Measurements from ENCODE around the gene TRPV4.
"Not testable (repeated sequence)": the region's sequence is repeated elsewhere in the genome, so short reads cannot be mapped to it uniquely, and the experiment has no call there.

The TRPV4 gene

GRCh38 chr12:109875572-109876131 lies 42.5 kb upstream of the TRPV4 start:
- peaks cover 0 to 2% of the 10 kb centered on the region in 2 donors for H3K36me3 ChIP-seq (ENCODE audit: control insufficient read depth in 2 of 2, insufficient read depth in 2 of 2, low read length in 2 of 2)
- H3K27me3 ChIP-seq (ENCODE audit: control insufficient read depth in 2 of 2, insufficient read depth in 2 of 2, low read length in 2 of 2), result no peaks in the 10 kb centered on the region
- peak overlapping the region; percentile 44 to 50 for H3K4me3 ChIP-seq (ENCODE audit: low read length in 2 of 2)
- H3K4me1 ChIP-seq (ENCODE audit: control insufficient read depth in 2 of 2, insufficient read depth in 2 of 2, low read length in 2 of 2), result peaks cover 58 to 70% of the 10 kb centered on the region in 2 donors
- H3K27ac ChIP-seq (ENCODE audit: low read depth in 2 of 2, low read length in 2 of 2), result peak overlapping the region; percentile 84 to 90
- H3K9me3 ChIP-seq (ENCODE audit: control insufficient read depth in 2 of 2, low read length in 2 of 2), result no peaks in the 10 kb centered on the region
- peak overlapping the region; percentile 41 to 51 for H3K9ac ChIP-seq (ENCODE audit: low read depth in 1 of 2, low read length in 2 of 2)

- peaks cover 0 to 2% of the 10 kb centered on the region in 2 donors for H3K36me3 ChIP-seq (ENCODE audit: control insufficient read depth in 2 of 2, insufficient read depth in 2 of 2, low read length in 2 of 2)
- no peak overlapping the region for H3K4me3 ChIP-seq (ENCODE audit: low read length in 2 of 2)
- no peak overlapping the region for H3K9ac ChIP-seq (ENCODE audit: low read depth in 1 of 2, low read length in 2 of 2)
- peaks cover 51 to 61% of the 10 kb centered on the region in 2 donors for H3K4me1 ChIP-seq (ENCODE audit: control insufficient read depth in 2 of 2, insufficient read depth in 2 of 2, low read length in 2 of 2)
- no peaks in the 10 kb centered on the region for H3K27me3 ChIP-seq (ENCODE audit: control insufficient read depth in 2 of 2, insufficient read depth in 2 of 2, low read length in 2 of 2)
- no peaks in the 10 kb centered on the region for H3K9me3 ChIP-seq (ENCODE audit: control insufficient read depth in 2 of 2, low read length in 2 of 2)
- H3K27ac ChIP-seq (ENCODE audit: low read depth in 2 of 2, low read length in 2 of 2), result peak overlapping the region; percentile 0 to 39
Observed at GRCh38 chr12:109873653-109874052, 40.5 kb upstream of the TRPV4 start.

GRCh38 chr12:109871668-109872314 lies 38.6 kb upstream of the TRPV4 start:
- Histone ChIP-seq H3K27ac (ENCODE audit: low read depth in 2 of 2, low read length in 2 of 2) (peak overlapping the region; percentile 81 to 82), H3K27me3 (ENCODE audit: control insufficient read depth in 2 of 2, insufficient read depth in 2 of 2, low read length in 2 of 2) (no peaks in the 10 kb centered on the region), H3K4me3 (ENCODE audit: low read length in 2 of 2) (no peak overlapping the region), H3K9ac (ENCODE audit: low read depth in 1 of 2, low read length in 2 of 2) (peak overlapping the region in 1 of 2 donors; percentile 42), H3K36me3 (ENCODE audit: control insufficient read depth in 2 of 2, insufficient read depth in 2 of 2, low read length in 2 of 2) (peaks cover 0 to 2% of the 10 kb centered on the region in 2 donors), H3K4me1 (ENCODE audit: control insufficient read depth in 2 of 2, insufficient read depth in 2 of 2, low read length in 2 of 2) (peaks cover 46 to 56% of the 10 kb centered on the region in 2 donors), H3K9me3 (ENCODE audit: control insufficient read depth in 2 of 2, low read length in 2 of 2) (no peaks in the 10 kb centered on the region)

- H3K9me3 ChIP-seq (ENCODE audit: control insufficient read depth in 2 of 2, low read length in 2 of 2), result no peaks in the 10 kb centered on the region
- H3K27me3 ChIP-seq (ENCODE audit: control insufficient read depth in 2 of 2, insufficient read depth in 2 of 2, low read length in 2 of 2), result no peaks in the 10 kb centered on the region
- peaks cover 42 to 49% of the 10 kb centered on the region in 2 donors for H3K4me1 ChIP-seq (ENCODE audit: control insufficient read depth in 2 of 2, insufficient read depth in 2 of 2, low read length in 2 of 2)
- no peak overlapping the region for H3K9ac ChIP-seq (ENCODE audit: low read depth in 1 of 2, low read length in 2 of 2)
- peaks cover 0 to 2% of the 10 kb centered on the region in 2 donors for H3K36me3 ChIP-seq (ENCODE audit: control insufficient read depth in 2 of 2, insufficient read depth in 2 of 2, low read length in 2 of 2)
- no peak overlapping the region for H3K4me3 ChIP-seq (ENCODE audit: low read length in 2 of 2)
- peak overlapping the region; percentile 48 to 82 for H3K27ac ChIP-seq (ENCODE audit: low read depth in 2 of 2, low read length in 2 of 2)
Observed at GRCh38 chr12:109870648-109871047, 37.5 kb upstream of the TRPV4 start.

- Histone ChIP-seq H3K4me1 (ENCODE audit: control insufficient read depth in 2 of 2, insufficient read depth in 2 of 2, low read length in 2 of 2) (peaks cover 41 to 51% of the 10 kb centered on the region in 2 donors), H3K27ac (ENCODE audit: low read depth in 2 of 2, low read length in 2 of 2) (peak overlapping the region; percentile 69 to 77)
Observed at GRCh38 chr12:109868182-109869051, 35.2 kb upstream of the TRPV4 start.

GRCh38 chr12:109864916-109865315 lies 31.7 kb upstream of the TRPV4 start:
- Histone ChIP-seq H3K27me3 (ENCODE audit: control insufficient read depth in 2 of 2, insufficient read depth in 2 of 2, low read length in 2 of 2) (no peaks in the 10 kb centered on the region), H3K9ac (ENCODE audit: low read depth in 1 of 2, low read length in 2 of 2) (peak overlapping the region in 1 of 2 donors; percentile 5), H3K9me3 (ENCODE audit: control insufficient read depth in 2 of 2, low read length in 2 of 2) (no peaks in the 10 kb centered on the region), H3K4me1 (ENCODE audit: control insufficient read depth in 2 of 2, insufficient read depth in 2 of 2, low read length in 2 of 2) (peaks cover 32 to 47% of the 10 kb centered on the region in 2 donors), H3K4me3 (ENCODE audit: low read length in 2 of 2) (peak overlapping the region in 1 of 2 donors; percentile 16), H3K36me3 (ENCODE audit: control insufficient read depth in 2 of 2, insufficient read depth in 2 of 2, low read length in 2 of 2) (peaks cover 0 to 3% of the 10 kb centered on the region in 2 donors), H3K27ac (ENCODE audit: low read depth in 2 of 2, low read length in 2 of 2) (peak overlapping the region; percentile 75 to 86)

More at GRCh38 chr12:109868182-109869051, 35.2 kb upstream of the TRPV4 start:
- no peaks in the 10 kb centered on the region for H3K27me3 ChIP-seq (ENCODE audit: control insufficient read depth in 2 of 2, insufficient read depth in 2 of 2, low read length in 2 of 2)
- no peak overlapping the region for H3K4me3 ChIP-seq (ENCODE audit: low read length in 2 of 2)
- peak overlapping the region in 1 of 2 donors; percentile 40 for H3K9ac ChIP-seq (ENCODE audit: low read depth in 1 of 2, low read length in 2 of 2)
- H3K36me3 ChIP-seq (ENCODE audit: control insufficient read depth in 2 of 2, insufficient read depth in 2 of 2, low read length in 2 of 2), result peaks cover 0 to 2% of the 10 kb centered on the region in 2 donors
- H3K9me3 ChIP-seq (ENCODE audit: control insufficient read depth in 2 of 2, low read length in 2 of 2), result no peaks in the 10 kb centered on the region

- Histone ChIP-seq H3K4me3 (ENCODE audit: low read length in 2 of 2) (peak overlapping the region in 1 of 2 donors; percentile 37), H3K9me3 (ENCODE audit: control insufficient read depth in 2 of 2, low read length in 2 of 2) (no peaks in the 10 kb centered on the region), H3K9ac (ENCODE audit: low read depth in 1 of 2, low read length in 2 of 2) (peak overlapping the region in 1 of 2 donors; percentile 48), H3K27me3 (ENCODE audit: control insufficient read depth in 2 of 2, insufficient read depth in 2 of 2, low read length in 2 of 2) (no peaks in the 10 kb centered on the region), H3K27ac (ENCODE audit: low read depth in 2 of 2, low read length in 2 of 2) (peak overlapping the region; percentile 75 to 86), H3K36me3 (ENCODE audit: control insufficient read depth in 2 of 2, insufficient read depth in 2 of 2, low read length in 2 of 2) (peaks cover 0 to 3% of the 10 kb centered on the region in 2 donors), H3K4me1 (ENCODE audit: control insufficient read depth in 2 of 2, insufficient read depth in 2 of 2, low read length in 2 of 2) (peaks cover 32 to 47% of the 10 kb centered on the region in 2 donors)
Observed at GRCh38 chr12:109863847-109864712, 30.9 kb upstream of the TRPV4 start.

- H3K4me3 ChIP-seq (ENCODE audit: low read length in 2 of 2); H3K27ac ChIP-seq (ENCODE audit: low read depth in 2 of 2, low read length in 2 of 2); H3K9me3 ChIP-seq (ENCODE audit: control insufficient read depth in 2 of 2, low read length in 2 of 2); H3K9ac ChIP-seq (ENCODE audit: low read depth in 1 of 2, low read length in 2 of 2); H3K27me3 ChIP-seq (ENCODE audit: control insufficient read depth in 2 of 2, insufficient read depth in 2 of 2, low read length in 2 of 2): not testable (repeated sequence)
- Histone ChIP-seq H3K36me3 (ENCODE audit: control insufficient read depth in 2 of 2, insufficient read depth in 2 of 2, low read length in 2 of 2) (peaks cover 9 to 12% of the 10 kb centered on the region in 2 donors), H3K4me1 (ENCODE audit: control insufficient read depth in 2 of 2, insufficient read depth in 2 of 2, low read length in 2 of 2) (peaks cover 24 to 41% of the 10 kb centered on the region in 2 donors)
Observed at GRCh38 chr12:109862491-109862890, 29.3 kb upstream of the TRPV4 start.

- peaks cover 24 to 41% of the 10 kb centered on the region in 2 donors for H3K4me1 ChIP-seq (ENCODE audit: control insufficient read depth in 2 of 2, insufficient read depth in 2 of 2, low read length in 2 of 2)
- H3K27me3 ChIP-seq (ENCODE audit: control insufficient read depth in 2 of 2, insufficient read depth in 2 of 2, low read length in 2 of 2), result no peaks in the 10 kb centered on the region
- H3K36me3 ChIP-seq (ENCODE audit: control insufficient read depth in 2 of 2, insufficient read depth in 2 of 2, low read length in 2 of 2), result peaks cover 16 to 18% of the 10 kb centered on the region in 2 donors
Observed at GRCh38 chr12:109861689-109862314, 28.6 kb upstream of the TRPV4 start.

More at GRCh38 chr12:109861689-109862314, 28.6 kb upstream of the TRPV4 start:
- Histone ChIP-seq H3K9ac (ENCODE audit: low read depth in 1 of 2, low read length in 2 of 2) (no peak overlapping the region), H3K27ac (ENCODE audit: low read depth in 2 of 2, low read length in 2 of 2) (peak overlapping the region; percentile 20 to 34), H3K4me3 (ENCODE audit: low read length in 2 of 2) (no peak overlapping the region), H3K9me3 (ENCODE audit: control insufficient read depth in 2 of 2, low read length in 2 of 2) (no peaks in the 10 kb centered on the region)
